ENCODE results near the gene ATP7A. TPM values are rescaled to one million over a fixed set of nuclear protein-coding genes. Genes with fewer than 3 reads are reported as not detected.
"Not testable (repeated sequence)": the region's sequence is repeated elsewhere in the genome, so short reads cannot be mapped to it uniquely, and the experiment has no call there.

ATP7A gene
- polyA plus RNA-seq (ENCODE audit: insufficient read length), result 8.1 TPM

- no peak for DNase-seq (ENCODE audit: low read depth)
Measured at GRCh38 chrX:77910108-77910840, at the start of gene ATP7A. TSS of gene ATP7A (plus strand) at chrX:77910693. CDS start at chrX:77971642, 60,949 bp downstream.

GRCh38 chrX:77875372-77875771 lies 35.1 kb upstream of the ATP7A start:
- DNase-seq (ENCODE audit: low read depth), result no peak

GRCh38 chrX:77881418-77881817 lies 29.1 kb upstream of the ATP7A start:
- not testable (repeated sequence) for DNase-seq (ENCODE audit: low read depth)

- no peak for DNase-seq (ENCODE audit: low read depth)
Measured at GRCh38 chrX:77892887-77893286, 17.6 kb upstream of the ATP7A start.

- no peak for DNase-seq (ENCODE audit: low read depth)
Measured at GRCh38 chrX:77893713-77894112, 16.8 kb upstream of the ATP7A start.

- DNase-seq (ENCODE audit: low read depth), result peak; percentile 93
Measured at GRCh38 chrX:77894921-77895886, 15.3 kb upstream of the ATP7A start, which contains the start of gene MAGT1. TSS of gene MAGT1 (minus strand) at chrX:77895435. CDS start at chrX:77895410, 25 bp downstream.

- peak; percentile 96 for DNase-seq (ENCODE audit: low read depth)
Measured at GRCh38 chrX:77899081-77899828, 11.2 kb upstream of the ATP7A start, which contains the start of gene COX7B. TSS of gene COX7B (plus strand) at chrX:77899468. CDS start at chrX:77899554, 86 bp downstream.

- DNase-seq (ENCODE audit: low read depth), result no peak
Measured at GRCh38 chrX:77900688-77901087, 9.8 kb upstream of the ATP7A start.

GRCh38 chrX:77901506-77901905 lies 9.0 kb upstream of the ATP7A start:
- DNase-seq (ENCODE audit: low read depth), result no peak

- DNase-seq (ENCODE audit: low read depth), result no peak
Measured at GRCh38 chrX:77917294-77917933, 6.9 kb downstream of the ATP7A start.

- DNase-seq (ENCODE audit: low read depth), result no peak
Measured at GRCh38 chrX:77918568-77918967, 8.1 kb downstream of the ATP7A start.

GRCh38 chrX:77919370-77919769 lies 8.9 kb downstream of the ATP7A start:
- DNase-seq (ENCODE audit: low read depth), result not testable (repeated sequence)

GRCh38 chrX:77922787-77923186 lies 12.3 kb downstream of the ATP7A start:
- no peak for DNase-seq (ENCODE audit: low read depth)

- no peak for DNase-seq (ENCODE audit: low read depth)
Measured at GRCh38 chrX:77924320-77924859, 13.9 kb downstream of the ATP7A start.

- no peak for DNase-seq (ENCODE audit: low read depth)
Measured at GRCh38 chrX:77925764-77926163, 15.3 kb downstream of the ATP7A start.

- DNase-seq (ENCODE audit: low read depth), result no peak
Measured at GRCh38 chrX:77930581-77930980, 20.1 kb downstream of the ATP7A start.

- no peak for DNase-seq (ENCODE audit: low read depth)
Measured at GRCh38 chrX:77935886-77936285, 25.4 kb downstream of the ATP7A start.

GRCh38 chrX:77936299-77936698 lies 25.8 kb downstream of the ATP7A start:
- DNase-seq (ENCODE audit: low read depth), result no peak

GRCh38 chrX:77937291-77937690 lies 26.8 kb downstream of the ATP7A start:
- no peak for DNase-seq (ENCODE audit: low read depth)

GRCh38 chrX:77938083-77938680 lies 27.7 kb downstream of the ATP7A start:
- DNase-seq (ENCODE audit: low read depth), result no peak
